GM13976 (cell line): ENCODE measurements around the gene DNAAF1.

Experiments
- DNase-seq: peaks from one replicate; pipeline ENCODE4 v3.0.0; 2012; ENCODE audit warnings: low spot score
- in situ Hi-C: fragments of 300-500 bp; cut with MboI; formaldehyde crosslinking; loops from one replicate; pipeline ENCODE4 v1.12.0; 2022; ENCODE audit warnings: low sequenced_read_pairs, mixed read lengths, inconsistent platforms; ENCODE audit not compliant: unreplicated experiment
- TF ChIP-seq, protein P1 (sequence below): IDR thresholded peaks from 2 replicates; pipeline ENCODE4 v1.5.1; 2012; ENCODE audit warnings: borderline replicate concordance, mild to moderate bottlenecking; ENCODE audit not compliant: insufficient read depth; ENCODE audit errors: extremely low read depth, missing control alignments, control extremely low read depth

Gene DNAAF1

GRCh38 chr16:84183572-84183875 is 38.4 kb downstream of the DNAAF1 start:
- TF ChIP-seq, protein P1, sequence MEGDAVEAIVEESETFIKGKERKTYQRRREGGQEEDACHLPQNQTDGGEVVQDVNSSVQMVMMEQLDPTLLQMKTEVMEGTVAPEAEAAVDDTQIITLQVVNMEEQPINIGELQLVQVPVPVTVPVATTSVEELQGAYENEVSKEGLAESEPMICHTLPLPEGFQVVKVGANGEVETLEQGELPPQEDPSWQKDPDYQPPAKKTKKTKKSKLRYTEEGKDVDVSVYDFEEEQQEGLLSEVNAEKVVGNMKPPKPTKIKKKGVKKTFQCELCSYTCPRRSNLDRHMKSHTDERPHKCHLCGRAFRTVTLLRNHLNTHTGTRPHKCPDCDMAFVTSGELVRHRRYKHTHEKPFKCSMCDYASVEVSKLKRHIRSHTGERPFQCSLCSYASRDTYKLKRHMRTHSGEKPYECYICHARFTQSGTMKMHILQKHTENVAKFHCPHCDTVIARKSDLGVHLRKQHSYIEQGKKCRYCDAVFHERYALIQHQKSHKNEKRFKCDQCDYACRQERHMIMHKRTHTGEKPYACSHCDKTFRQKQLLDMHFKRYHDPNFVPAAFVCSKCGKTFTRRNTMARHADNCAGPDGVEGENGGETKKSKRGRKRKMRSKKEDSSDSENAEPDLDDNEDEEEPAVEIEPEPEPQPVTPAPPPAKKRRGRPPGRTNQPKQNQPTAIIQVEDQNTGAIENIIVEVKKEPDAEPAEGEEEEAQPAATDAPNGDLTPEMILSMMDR, result no peak
- in situ Hi-C loops, result loop anchor here (5.0 to 10.0 kb wide), 2 partner anchors 101 to 209 kb away; no protein-coding TSS in a partner anchor
- DNase-seq, result no peak

DNA sequence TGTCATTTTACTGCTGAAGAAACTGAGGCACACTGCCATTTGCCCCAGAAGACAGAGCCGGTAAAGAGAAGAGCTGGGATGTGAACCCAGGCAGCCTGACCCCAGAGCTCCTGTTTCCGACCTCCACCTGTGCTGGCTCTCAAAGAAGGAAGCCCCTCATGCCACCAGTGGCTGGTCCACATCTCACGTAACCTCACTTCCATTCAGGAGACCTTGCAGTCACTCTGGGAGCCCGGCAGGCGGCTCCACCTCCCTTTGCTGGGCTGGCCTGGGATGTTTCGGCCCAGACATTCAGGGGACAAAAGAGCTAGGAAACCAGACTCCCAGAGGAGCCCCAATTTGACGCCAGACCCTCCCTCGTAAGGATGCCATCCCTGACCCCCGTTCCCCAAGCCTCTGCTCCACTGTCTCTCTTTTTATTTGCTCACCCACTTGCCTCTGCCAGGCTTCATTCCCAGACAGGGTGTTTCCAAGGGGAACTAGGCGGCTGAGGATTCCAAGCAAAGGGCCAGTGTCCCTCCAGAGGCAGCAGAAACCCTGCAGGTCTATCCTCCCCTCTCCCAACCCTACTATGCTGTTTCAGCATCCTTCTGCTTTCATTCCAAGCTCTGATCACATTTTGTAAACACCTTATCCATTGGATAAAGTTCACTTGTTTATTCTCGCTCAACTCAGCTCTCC is 38.9 kb downstream of the DNAAF1 start:
- TF ChIP-seq, protein P1, result no peak
- DNase-seq, result no peak
- in situ Hi-C loops, result loop anchor here (5.0 to 10.0 kb wide), 2 partner anchors 102 to 209 kb away; no protein-coding TSS in a partner anchor

DNA sequence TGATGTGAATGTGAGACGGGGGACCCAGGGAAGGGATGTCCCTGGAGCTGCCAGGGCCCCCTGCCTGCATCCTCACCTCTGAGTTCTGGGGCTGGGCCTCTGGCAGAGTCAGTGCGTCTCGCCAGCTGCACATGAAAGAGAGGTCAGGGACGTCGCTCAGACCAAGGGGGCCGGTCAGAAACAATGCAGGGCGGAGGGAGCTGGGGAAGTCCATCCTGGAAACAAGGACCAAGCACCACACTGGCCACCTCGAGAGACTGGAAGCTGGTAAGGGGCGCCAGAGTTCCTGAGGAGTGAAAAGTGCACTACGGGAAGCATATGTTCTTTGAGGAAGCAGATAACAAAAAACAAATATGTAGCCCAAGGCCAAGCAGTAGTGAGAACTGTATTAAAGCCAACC is 39.7 kb downstream of the DNAAF1 start:
- in situ Hi-C loops, result loop anchor here (5.0 to 10.0 kb wide), 2 partner anchors 102 to 210 kb away; no protein-coding TSS in a partner anchor
- DNase-seq, result no peak
- TF ChIP-seq, protein P1, result no peak

GRCh38 chr16:84186685-84187437 is 41.8 kb downstream of the DNAAF1 start, which contains the start of gene TAF1C:
Gene TAF1C, minus strand, starts transcription at chr16:84187057. Its CDS starts 2,069 bp downstream, at chr16:84184988.
- TF ChIP-seq, protein P1, result peak; percentile 98
- in situ Hi-C loops, result loop anchor here (10.0 kb wide), 1 partner anchor 212 kb away; no protein-coding TSS in a partner anchor
- DNase-seq, result peak; percentile 99

DNA sequence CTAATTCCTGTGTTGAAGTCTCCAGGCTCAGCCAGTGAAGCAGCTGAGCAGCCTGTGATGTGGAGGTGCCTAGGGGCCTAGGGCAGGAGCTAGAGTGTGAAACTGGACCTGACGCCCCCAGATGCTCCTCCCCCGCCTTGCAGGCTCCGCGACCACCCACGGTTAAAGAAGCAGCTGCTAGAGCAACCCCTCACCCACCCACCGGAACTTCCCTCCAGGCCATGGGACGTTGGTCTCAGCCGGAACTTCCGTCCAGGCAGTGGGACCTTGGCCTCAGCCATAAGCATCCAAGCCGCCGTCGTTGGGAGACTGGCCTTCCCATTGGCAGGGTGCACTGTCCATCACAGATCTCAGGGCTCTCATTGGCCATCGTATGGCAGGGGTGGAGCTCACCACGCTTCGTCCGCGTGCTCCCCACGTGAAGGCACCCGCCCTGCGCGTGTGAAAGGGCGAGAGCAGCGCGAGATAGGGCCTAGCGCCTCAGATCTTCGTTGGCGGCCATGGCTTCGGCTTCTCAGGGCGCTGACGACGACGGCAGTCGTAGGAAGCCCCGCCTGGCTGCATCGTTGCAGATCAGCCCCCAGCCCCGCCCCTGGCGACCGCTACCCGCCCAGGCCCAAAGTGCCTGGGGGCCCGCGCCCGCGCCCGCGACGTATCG is 45.8 kb downstream of the DNAAF1 start, which contains the start of gene ADAD2:
Gene ADAD2 (plus strand): TSS at position 427 of the 658 bp plus-strand sequence. CDS start 74 bp downstream, at position 501.
- in situ Hi-C loops, result no loop called here
- TF ChIP-seq, protein P1, result no peak
- no peak for DNase-seq

DNA sequence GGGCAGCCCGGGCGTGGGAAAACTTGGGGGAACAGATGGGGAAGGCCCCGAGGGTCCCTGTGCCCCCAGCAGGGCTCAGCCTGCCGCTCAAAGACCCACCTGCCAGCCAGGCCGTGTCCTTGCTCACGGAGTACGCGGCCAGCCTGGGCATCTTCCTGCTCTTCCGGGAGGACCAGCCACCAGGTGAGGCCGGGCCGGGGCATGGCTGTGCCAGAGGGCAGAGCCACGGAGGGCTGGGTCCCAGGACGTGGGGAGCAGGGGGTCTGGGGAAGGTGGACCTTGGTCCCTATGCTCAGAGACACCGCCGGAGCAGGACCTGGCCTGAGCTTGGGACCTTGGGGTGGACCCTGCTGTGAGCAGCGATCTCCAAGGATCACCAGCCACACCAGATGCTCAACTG is 46.4 kb downstream of the DNAAF1 start:
- in situ Hi-C loops, result no loop called here
- no peak for DNase-seq
- TF ChIP-seq, protein P1, result no peak
